Activated CD8-positive, alpha-beta T cell treated with anti-CD3 and anti-CD28 coated beads for 36 hours (primary cell): ENCODE data around the gene PSME3IP1. TPM values are rescaled to one million over a fixed set of nuclear protein-coding genes. Genes with fewer than 3 reads are reported as not detected.

Source experiments
- ATAC-seq: fragments of 200-7000 bp; cut with Tn5 transposase; one replicate; pipeline ENCODE4 v1.10.0; 2021; ENCODE audit warnings: mild to moderate bottlenecking, moderate library complexity
- CTCF ChIA-PET: fragments of 350-600 bp; sonication (Branson Sonifier 250); formaldehyde crosslinking; loops from one replicate; lab custom pipeline; 2021; ENCODE audit warnings: antibody characterized with exemption; lab: Charles Lee
- POLR2A ChIA-PET: fragments of 350-600 bp; sonication (Branson Sonifier 250); formaldehyde crosslinking; loops from one replicate; lab custom pipeline; 2021; ENCODE audit warnings: antibody characterized with exemption; lab: Charles Lee
- DNase-seq: peaks from one replicate; pipeline ENCODE4 v3.0.0-alpha.2; 2020
- H3K27ac Mint-ChIP-seq: one replicate; pipeline ENCODE4 v1.8.0; 2021; ENCODE audit warnings: mild to moderate bottlenecking, mixed read lengths
- H3K27me3 Mint-ChIP-seq: one replicate; pipeline ENCODE4 v1.8.0; 2021; ENCODE audit warnings: mixed read lengths
- H3K36me3 Mint-ChIP-seq: one replicate; pipeline ENCODE4 v1.8.0; 2021; ENCODE audit warnings: low read depth, mixed read lengths
- H3K4me1 Mint-ChIP-seq: one replicate; pipeline ENCODE4 v1.8.0; 2021; ENCODE audit warnings: low read depth, mixed read lengths
- H3K4me3 Mint-ChIP-seq: one replicate; pipeline ENCODE4 v1.8.0; 2021; ENCODE audit warnings: mild to moderate bottlenecking, moderate library complexity, mixed read lengths
- H3K9me3 Mint-ChIP-seq: one replicate; pipeline ENCODE4 v1.8.0; 2021; ENCODE audit warnings: mixed read lengths
- CTCF ChIP-seq: fragments of 200-600 bp; IDR thresholded peaks from one replicate; pipeline ENCODE4 v1.8.0; 2022; ENCODE audit warnings: antibody characterized with exemption, mild to moderate bottlenecking
- intact Hi-C: fragments of 100-400 bp; cut with micrococcal nuclease; formaldehyde crosslinking; loops from one replicate; pipeline ENCODE4 v1.10.0; 2022
- total RNA-seq, 2 experiments: library from RNA; stranded (reverse); gene quantifications; one replicate each; pipeline ENCODE4 v1.2.3, GENCODE V29; 2021

The PSME3IP1 gene
- total RNA-seq, 2 experiments from 2014 or later, result 101 to 103 TPM

GRCh38 chr16:57127037-57127763, 58.6 kb downstream of the PSME3IP1 start:
- DNase-seq (peak; percentile 62), ATAC-seq (peak; percentile 13)
- Mint-ChIP-seq H3K27ac (peak overlapping the region; percentile 88), H3K36me3 (no peaks in the 10 kb centered on the region), H3K4me1 (peaks cover 83% of the 10 kb centered on the region), H3K4me3 (no peak overlapping the region), H3K27me3 (no peaks in the 10 kb centered on the region), H3K9me3 (no peaks in the 10 kb centered on the region)
- ChIA-PET CTCF (interaction anchor here (0.7 to 3.0 kb wide), 10 partner anchors 14 to 163 kb away, joined by 3 to 17 read pairs (median 4); partner anchors contain the start of gene CPNE2), POLR2A (interaction anchor here (0.8 to 4.3 kb wide), 9 partner anchors 9 to 138 kb away, joined by 3 to 23 read pairs (median 4); partner anchors contain the start of genes CPNE2 and NLRC5)
- TF ChIP-seq CTCF, result no peak
- intact Hi-C loops, result no loop called here

- peaks cover 76% of the 10 kb centered on the region for H3K4me1 Mint-ChIP-seq
- H3K27me3 Mint-ChIP-seq, result no peaks in the 10 kb centered on the region
- ChIA-PET POLR2A (interaction anchor here (1.2 to 4.3 kb wide), 5 partner anchors 10 to 34 kb away, joined by 3 to 23 read pairs (median 6); partner anchors contain the start of gene CPNE2), CTCF (interaction anchor here (0.8 to 3.0 kb wide), 7 partner anchors 15 to 42 kb away, joined by 3 to 17 read pairs (median 4); partner anchors contain the start of gene CPNE2)
- H3K4me3 Mint-ChIP-seq, result no peak overlapping the region
- TF ChIP-seq CTCF, result no peak
- no peaks in the 10 kb centered on the region for H3K9me3 Mint-ChIP-seq
- DNase-seq (peak; percentile 30), ATAC-seq (no peak)
- H3K36me3 Mint-ChIP-seq, result no peaks in the 10 kb centered on the region
- peak overlapping the region; percentile 88 for H3K27ac Mint-ChIP-seq
- intact Hi-C loops, result no loop called here
Observed at GRCh38 chr16:57126411-57126810, 59.4 kb downstream of the PSME3IP1 start.

GRCh38 chr16:57125969-57126368, 59.9 kb downstream of the PSME3IP1 start:
- Mint-ChIP-seq H3K36me3 (no peaks in the 10 kb centered on the region), H3K27ac (no peak overlapping the region), H3K9me3 (no peaks in the 10 kb centered on the region), H3K27me3 (no peaks in the 10 kb centered on the region), H3K4me3 (no peak overlapping the region), H3K4me1 (peaks cover 72% of the 10 kb centered on the region)
- CTCF ChIA-PET, result interaction anchor here (0.6 to 3.0 kb wide), 5 partner anchors 15 to 266 kb away, joined by 3 to 17 read pairs (median 4); partner anchors contain the start of gene CPNE2
- intact Hi-C loops, result no loop called here
- ATAC-seq (no peak), DNase-seq (no peak)
- no peak for TF ChIP-seq CTCF
- POLR2A ChIA-PET, result interaction anchor here (1.2 to 1.4 kb wide), 3 partner anchors 10 to 33 kb away, joined by 3 to 6 read pairs (median 6); partner anchors contain the start of gene CPNE2

- Mint-ChIP-seq H3K27ac (no peak overlapping the region), H3K27me3 (no peaks in the 10 kb centered on the region), H3K4me1 (peaks cover 66% of the 10 kb centered on the region), H3K4me3 (no peak overlapping the region), H3K36me3 (no peaks in the 10 kb centered on the region), H3K9me3 (no peaks in the 10 kb centered on the region)
- ChIA-PET CTCF (interaction anchor here (0.6 to 3.0 kb wide), 3 partner anchors 21 to 266 kb away, joined by 3 to 17 read pairs (median 4); no protein-coding TSS in a partner anchor), POLR2A (interaction anchor here (1.0 to 1.2 kb wide), 2 partner anchors 15 to 21 kb away, joined by 3 read pairs; no protein-coding TSS in a partner anchor)
- no peak for ATAC-seq
- no peak for DNase-seq
- TF ChIP-seq CTCF, result no peak
- intact Hi-C loops, result no loop called here
Observed at GRCh38 chr16:57125376-57125775, 60.5 kb downstream of the PSME3IP1 start.
